HCT116 (cell line): ENCODE data around the gene GPR150. TPM values are rescaled to one million over a fixed set of nuclear protein-coding genes. Genes with fewer than 3 reads are reported as not detected.

ENCODE experiments used
- ATAC-seq: fragments of 200-7000 bp; cut with Tn5 transposase; 2 replicates; pipeline ENCODE4 v1.9.1; 2020; ENCODE audit warnings: mild to moderate bottlenecking, moderate library complexity
- BruUV-seq: library from RNA; stranded (reverse); fragments of 400-500 nt; replicated peaks from 2 replicates; lab custom pipeline; 2021; lab: Mats Ljungman, UMichigan
- CTCF ChIA-PET: fragments of 300-600 bp; sonication (Branson Sonifier 250); formaldehyde crosslinking; loops from one replicate; lab custom pipeline; 2021; ENCODE audit warnings: antibody characterized with exemption; lab: Charles Lee
- POLR2A ChIA-PET: fragments of 300-600, 350-600 bp; sonication (Branson Sonifier 250); formaldehyde crosslinking; loops from one replicate; lab custom pipeline; 2021; ENCODE audit warnings: antibody characterized with exemption; lab: Charles Lee
- RAD21 ChIA-PET, 2 experiments: fragments of 300-600 bp; sonication (Branson Sonifier 250); formaldehyde crosslinking; loops; one replicate each; lab custom pipeline; 2023; ENCODE audit warnings: low total read pairs in 2 of 2; ENCODE audit not compliant: uncharacterized antibody in 2 of 2, unreplicated experiment in 2 of 2, low non-redundant PET in 1 of 2; lab: Charles Lee
- DNase-seq: peaks from one replicate; pipeline ENCODE4 v3.0.0-alpha.2; 2010; ENCODE audit warnings: low read depth, low spot score
- H2AFZ ChIP-seq: fragments of 200-600 bp; shearing (Covaris generic), sonication (generic); 2 replicates; pipeline ENCODE4 v1.6.1; 2017; ENCODE audit warnings: low read depth, mixed run types, mixed read lengths, antibody characterized with exemption, low read length; ENCODE audit not compliant: poor library complexity, severe bottlenecking
- H3K27ac ChIP-seq: 2 replicates; pipeline ENCODE4 v1.5.1; 2012; ENCODE audit warnings: low read depth, low read length
- H3K27me3 ChIP-seq: fragments of 200-600 bp; sonication (generic); 2 replicates; pipeline ENCODE4 v1.6.1; 2016; ENCODE audit warnings: mixed run types, low read length, mixed read lengths; ENCODE audit not compliant: insufficient read depth
- H3K36me3 ChIP-seq, 2 experiments: fragments of 200-500 bp in 1 of 2; fragments of 200-600 bp in 1 of 2; sonication (Bioruptor generic) in 1 of 2; sonication (generic) in 1 of 2; 2 replicates each; pipeline versions ENCODE4 v1.5.1 to v1.6.1; 2014 to 2016; ENCODE audit warnings: low read length in 2 of 2, inconsistent platforms in 1 of 2, mixed read lengths in 1 of 2, mixed run types in 1 of 2; ENCODE audit not compliant: insufficient read depth in 2 of 2, control insufficient read depth in 1 of 2
- H3K4me1 ChIP-seq, 2 experiments: fragments of 200-600 bp in 1 of 2; sonication (generic) in 1 of 2; 2 replicates each; pipeline versions ENCODE4 v1.5.1 to v1.6.1; 2012 to 2017; ENCODE audit warnings: low read length in 2 of 2, inconsistent platforms in 1 of 2, mild to moderate bottlenecking in 1 of 2, mixed read lengths in 1 of 2, mixed run types in 1 of 2, moderate library complexity in 1 of 2; ENCODE audit not compliant: insufficient read depth in 2 of 2, control insufficient read depth in 1 of 2
- H3K4me2 ChIP-seq: fragments of 200-600 bp; sonication (generic); 2 replicates; pipeline ENCODE4 v1.6.1; 2017; ENCODE audit warnings: mixed run types, low read length, mixed read lengths
- H3K4me3 ChIP-seq, 2 experiments: fragments of 200-600 bp in 1 of 2; sonication (generic) in 1 of 2; replicated peaks in 1 of 2; 2 replicates each; pipeline ENCODE4 v1.5.1; 2011 to 2016; ENCODE audit warnings: low read length in 2 of 2, control low read depth in 1 of 2, low read depth in 1 of 2, mild to moderate bottlenecking in 1 of 2, mixed read lengths in 1 of 2, mixed run types in 1 of 2
- H3K79me2 ChIP-seq: fragments of 200-600 bp; sonication (generic); 2 replicates; pipeline ENCODE4 v1.6.1; 2017; ENCODE audit warnings: mild to moderate bottlenecking, mixed run types, low read length, moderate library complexity, mixed read lengths; ENCODE audit not compliant: insufficient read depth
- H3K9ac ChIP-seq: fragments of 200-600 bp; sonication (generic); 2 replicates; pipeline ENCODE4 v1.6.1; 2016; ENCODE audit warnings: low read length, mixed read lengths
- H3K9me2 ChIP-seq: fragments of 200-600 bp; sonication (generic), shearing (Covaris generic); 2 replicates; pipeline ENCODE4 v1.6.1; 2017; ENCODE audit warnings: mixed run types, mild to moderate bottlenecking, moderate library complexity; ENCODE audit not compliant: insufficient read depth
- H3K9me3 ChIP-seq, 2 experiments: fragments of 200-500 bp in 1 of 2; fragments of 200-600 bp in 1 of 2; sonication (Bioruptor generic) in 1 of 2; sonication (generic) in 1 of 2; 2 replicates each; pipeline ENCODE4 v1.6.1; 2014 to 2017; ENCODE audit warnings: low read length in 2 of 2, mixed read lengths in 2 of 2, inconsistent platforms in 1 of 2, low read depth in 1 of 2, mild to moderate bottlenecking in 1 of 2, mixed run types in 1 of 2, moderate library complexity in 1 of 2; ENCODE audit not compliant: control insufficient read depth in 1 of 2, insufficient read depth in 1 of 2
- H4K20me1 ChIP-seq: fragments of 200-600 bp; sonication (generic), shearing (Covaris generic); 2 replicates; pipeline ENCODE4 v1.6.1; 2017; ENCODE audit warnings: mixed run types, mild to moderate bottlenecking, moderate library complexity; ENCODE audit not compliant: insufficient read depth
- CBX3 ChIP-seq: IDR thresholded peaks from 2 replicates; pipeline ENCODE4 v1.6.1; 2012; ENCODE audit warnings: low read depth
- CEBPB ChIP-seq: IDR thresholded peaks from 2 replicates; pipeline ENCODE4 v1.6.1; 2012; ENCODE audit warnings: low read depth
- CTCF ChIP-seq, 3 experiments: fragments of 200-600 bp in 1 of 3; sonication (generic) in 1 of 3; IDR thresholded peaks in 2 of 3; conservative IDR thresholded peaks in 1 of 3; 2 replicates each; pipeline ENCODE4 v1.5.1; 2012 to 2017; ENCODE audit warnings: low read depth in 2 of 3, low read length in 2 of 3, antibody characterized with exemption in 1 of 3, borderline replicate concordance in 1 of 3, control low read depth in 1 of 3, mild to moderate bottlenecking in 1 of 3, mixed read lengths in 1 of 3, mixed run types in 1 of 3, moderate library complexity in 1 of 3; ENCODE audit not compliant: insufficient read depth in 1 of 3
- EGR1 ChIP-seq: IDR thresholded peaks from 2 replicates; pipeline ENCODE4 v1.6.1; 2012; ENCODE audit warnings: low read depth
- MAX ChIP-seq: IDR thresholded peaks from 2 replicates; pipeline ENCODE4 v1.6.1; 2012
- POLR2A ChIP-seq: IDR thresholded peaks from 2 replicates; pipeline ENCODE4 v1.7.0; 2011; ENCODE audit warnings: borderline replicate concordance; ENCODE audit not compliant: insufficient read depth, insufficient read length; ENCODE audit errors: extremely low read depth
- SP1 ChIP-seq: IDR thresholded peaks from 2 replicates; pipeline ENCODE4 v1.6.1; 2012; ENCODE audit warnings: low read depth
- TCF7L2 ChIP-seq: IDR thresholded peaks from 2 replicates; pipeline ENCODE4 v1.7.0; 2011; ENCODE audit warnings: borderline replicate concordance, inconsistent platforms; ENCODE audit not compliant: insufficient read depth, insufficient read length; ENCODE audit errors: extremely low read depth
- intact Hi-C: fragments of 100-400 bp; cut with micrococcal nuclease; formaldehyde crosslinking; loops from 2 replicates; pipeline ENCODE4 v1.10.0; 2022
- total RNA-seq: library from RNA; stranded (reverse); gene quantifications from one replicate; pipeline ENCODE4 v1.2.1, GENCODE V29; 2021; ENCODE audit not compliant: unreplicated experiment
- TF ChIP-seq, protein P1 (sequence below): IDR thresholded peaks from 2 replicates; pipeline ENCODE4 v1.6.1; 2012
- TF ChIP-seq, protein P2 (sequence below): IDR thresholded peaks from 2 replicates; pipeline ENCODE4 v1.6.1; 2012; ENCODE audit warnings: low read depth
- TF ChIP-seq, protein P3 (sequence below): IDR thresholded peaks from 2 replicates; pipeline ENCODE4 v1.6.1; 2011; ENCODE audit warnings: mild to moderate bottlenecking, low read length, moderate library complexity; ENCODE audit not compliant: insufficient replicate concordance; ENCODE audit errors: extremely low read depth

GPR150 gene
- total RNA-seq, 1 experiment from 2014 or later = not detected

- BruUV-seq = no TSS peak
Observed at GRCh38 chr5:95619096-95619495, 791 bp upstream of the GPR150 start.

More at GRCh38 chr5:95619096-95619495, 791 bp upstream of the GPR150 start:
- Histone ChIP-seq H3K36me3 (no peaks in the 10 kb centered on the region), H3K9me3 (no peaks in the 10 kb centered on the region), H3K4me1 (no peaks in the 10 kb centered on the region), H3K4me2 (no peak overlapping the region), H3K9me2 (no peaks in the 10 kb centered on the region; the same call in 1 of the 2 replicates), H3K27me3 (no peaks in the 10 kb centered on the region), H3K79me2 (no peaks in the 10 kb centered on the region), H3K9ac (no peak overlapping the region), H3K27ac (no peak overlapping the region), H4K20me1 (no peaks in the 10 kb centered on the region), H3K4me3 (no peak overlapping the region), H2AFZ (no peak overlapping the region)
- DNase-seq (no peak), ATAC-seq (no peak)
- POLR2A ChIA-PET = no interaction called here
- TF ChIP-seq MAX (no peak), CEBPB (no peak), POLR2A (no peak), SP1 (no peak), EGR1 (no peak), CBX3 (no peak), TCF7L2 (no peak), CTCF (IDR thresholded peaks at IDR 0.05 in 2 of 3, conservative IDR thresholded peaks at IDR 0.05 in 1 of 3; ENCODE audit: borderline replicate concordance in 1 of 3, insufficient read depth in 1 of 3, low read depth in 2 of 3, low read length in 2 of 3) (no peak)
- TF ChIP-seq, protein P1, sequence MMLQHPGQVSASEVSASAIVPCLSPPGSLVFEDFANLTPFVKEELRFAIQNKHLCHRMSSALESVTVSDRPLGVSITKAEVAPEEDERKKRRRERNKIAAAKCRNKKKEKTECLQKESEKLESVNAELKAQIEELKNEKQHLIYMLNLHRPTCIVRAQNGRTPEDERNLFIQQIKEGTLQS = no peak
- TF ChIP-seq, protein P2, sequence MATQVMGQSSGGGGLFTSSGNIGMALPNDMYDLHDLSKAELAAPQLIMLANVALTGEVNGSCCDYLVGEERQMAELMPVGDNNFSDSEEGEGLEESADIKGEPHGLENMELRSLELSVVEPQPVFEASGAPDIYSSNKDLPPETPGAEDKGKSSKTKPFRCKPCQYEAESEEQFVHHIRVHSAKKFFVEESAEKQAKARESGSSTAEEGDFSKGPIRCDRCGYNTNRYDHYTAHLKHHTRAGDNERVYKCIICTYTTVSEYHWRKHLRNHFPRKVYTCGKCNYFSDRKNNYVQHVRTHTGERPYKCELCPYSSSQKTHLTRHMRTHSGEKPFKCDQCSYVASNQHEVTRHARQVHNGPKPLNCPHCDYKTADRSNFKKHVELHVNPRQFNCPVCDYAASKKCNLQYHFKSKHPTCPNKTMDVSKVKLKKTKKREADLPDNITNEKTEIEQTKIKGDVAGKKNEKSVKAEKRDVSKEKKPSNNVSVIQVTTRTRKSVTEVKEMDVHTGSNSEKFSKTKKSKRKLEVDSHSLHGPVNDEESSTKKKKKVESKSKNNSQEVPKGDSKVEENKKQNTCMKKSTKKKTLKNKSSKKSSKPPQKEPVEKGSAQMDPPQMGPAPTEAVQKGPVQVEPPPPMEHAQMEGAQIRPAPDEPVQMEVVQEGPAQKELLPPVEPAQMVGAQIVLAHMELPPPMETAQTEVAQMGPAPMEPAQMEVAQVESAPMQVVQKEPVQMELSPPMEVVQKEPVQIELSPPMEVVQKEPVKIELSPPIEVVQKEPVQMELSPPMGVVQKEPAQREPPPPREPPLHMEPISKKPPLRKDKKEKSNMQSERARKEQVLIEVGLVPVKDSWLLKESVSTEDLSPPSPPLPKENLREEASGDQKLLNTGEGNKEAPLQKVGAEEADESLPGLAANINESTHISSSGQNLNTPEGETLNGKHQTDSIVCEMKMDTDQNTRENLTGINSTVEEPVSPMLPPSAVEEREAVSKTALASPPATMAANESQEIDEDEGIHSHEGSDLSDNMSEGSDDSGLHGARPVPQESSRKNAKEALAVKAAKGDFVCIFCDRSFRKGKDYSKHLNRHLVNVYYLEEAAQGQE = no peak
- TF ChIP-seq, protein P3, sequence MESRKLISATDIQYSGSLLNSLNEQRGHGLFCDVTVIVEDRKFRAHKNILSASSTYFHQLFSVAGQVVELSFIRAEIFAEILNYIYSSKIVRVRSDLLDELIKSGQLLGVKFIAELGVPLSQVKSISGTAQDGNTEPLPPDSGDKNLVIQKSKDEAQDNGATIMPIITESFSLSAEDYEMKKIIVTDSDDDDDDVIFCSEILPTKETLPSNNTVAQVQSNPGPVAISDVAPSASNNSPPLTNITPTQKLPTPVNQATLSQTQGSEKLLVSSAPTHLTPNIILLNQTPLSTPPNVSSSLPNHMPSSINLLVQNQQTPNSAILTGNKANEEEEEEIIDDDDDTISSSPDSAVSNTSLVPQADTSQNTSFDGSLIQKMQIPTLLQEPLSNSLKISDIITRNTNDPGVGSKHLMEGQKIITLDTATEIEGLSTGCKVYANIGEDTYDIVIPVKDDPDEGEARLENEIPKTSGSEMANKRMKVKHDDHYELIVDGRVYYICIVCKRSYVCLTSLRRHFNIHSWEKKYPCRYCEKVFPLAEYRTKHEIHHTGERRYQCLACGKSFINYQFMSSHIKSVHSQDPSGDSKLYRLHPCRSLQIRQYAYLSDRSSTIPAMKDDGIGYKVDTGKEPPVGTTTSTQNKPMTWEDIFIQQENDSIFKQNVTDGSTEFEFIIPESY = no peak
- RAD21 ChIA-PET = no interaction called here
- intact Hi-C loops = no loop called here
- CTCF ChIA-PET = no interaction called here
